HAP-1 (cell line): ENCODE results near the gene MPPED1.

Experiments
- DNase-seq, 2 experiments: peaks; one replicate each; pipeline ENCODE4 v3.0.0-alpha.2; 2016 to 2020; ENCODE audit warnings: low spot score in 2 of 2
- H3K27me3 ChIP-seq: fragments of 250-450 bp; sonication (Bioruptor Pico); 2 replicates; pipeline ENCODE4 v1.5.1; 2020; ENCODE audit warnings: low read depth, mild to moderate bottlenecking, moderate library complexity
- H3K36me3 ChIP-seq: fragments of 250-450 bp; sonication (Bioruptor Pico); replicated peaks from 2 replicates; pipeline ENCODE4 v1.5.1; 2020; ENCODE audit warnings: mild to moderate bottlenecking
- H3K4me1 ChIP-seq: fragments of 250-450 bp; sonication (Bioruptor Pico); 2 replicates; pipeline ENCODE4 v1.5.1; 2020; ENCODE audit warnings: mild to moderate bottlenecking
- H3K4me3 ChIP-seq: fragments of 250-450 bp; sonication (Bioruptor Pico); 2 replicates; pipeline ENCODE4 v1.5.1; 2020; ENCODE audit warnings: mild to moderate bottlenecking, moderate library complexity
- H3K9me3 ChIP-seq: fragments of 250-450 bp; sonication (Bioruptor Pico); 2 replicates; pipeline ENCODE4 v1.5.1; 2020; ENCODE audit warnings: mild to moderate bottlenecking, moderate library complexity
- in situ Hi-C: fragments of 300-500 bp; cut with MboI; formaldehyde crosslinking; loops from 3 replicates; pipeline ENCODE4 v1.14.3; 2020; ENCODE audit warnings: low sequenced_read_pairs, inconsistent platforms, mixed read lengths

The MPPED1 gene

DNA sequence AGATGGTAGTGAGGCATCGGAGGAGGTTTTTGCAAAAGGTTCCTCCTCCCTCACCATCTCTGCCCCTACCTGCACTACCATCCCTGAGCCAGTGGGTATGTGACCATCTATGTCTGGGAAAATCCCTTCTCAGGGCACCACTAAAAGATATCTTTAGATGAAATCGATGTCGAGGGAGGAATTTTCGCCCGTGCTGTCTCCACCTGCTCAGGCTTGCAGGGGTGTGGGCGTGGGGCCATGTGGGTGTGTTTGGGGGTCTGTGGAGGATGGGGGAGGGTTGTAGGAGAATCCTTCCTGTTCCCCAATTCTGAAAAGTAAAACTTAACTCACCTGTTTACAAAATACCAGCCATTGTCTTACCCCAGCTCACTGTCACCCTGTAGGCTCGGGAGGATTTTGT lies 12.4 kb downstream of the MPPED1 start:
- in situ Hi-C loops = no loop called here
- Histone ChIP-seq H3K9me3 (no peaks in the 10 kb centered on the region), H3K4me3 (no peak overlapping the region), H3K36me3 (no peaks in the 10 kb centered on the region), H3K4me1 (no peaks in the 10 kb centered on the region), H3K27me3 (peaks cover 38% of the 10 kb centered on the region)
- DNase-seq = no peak

DNA sequence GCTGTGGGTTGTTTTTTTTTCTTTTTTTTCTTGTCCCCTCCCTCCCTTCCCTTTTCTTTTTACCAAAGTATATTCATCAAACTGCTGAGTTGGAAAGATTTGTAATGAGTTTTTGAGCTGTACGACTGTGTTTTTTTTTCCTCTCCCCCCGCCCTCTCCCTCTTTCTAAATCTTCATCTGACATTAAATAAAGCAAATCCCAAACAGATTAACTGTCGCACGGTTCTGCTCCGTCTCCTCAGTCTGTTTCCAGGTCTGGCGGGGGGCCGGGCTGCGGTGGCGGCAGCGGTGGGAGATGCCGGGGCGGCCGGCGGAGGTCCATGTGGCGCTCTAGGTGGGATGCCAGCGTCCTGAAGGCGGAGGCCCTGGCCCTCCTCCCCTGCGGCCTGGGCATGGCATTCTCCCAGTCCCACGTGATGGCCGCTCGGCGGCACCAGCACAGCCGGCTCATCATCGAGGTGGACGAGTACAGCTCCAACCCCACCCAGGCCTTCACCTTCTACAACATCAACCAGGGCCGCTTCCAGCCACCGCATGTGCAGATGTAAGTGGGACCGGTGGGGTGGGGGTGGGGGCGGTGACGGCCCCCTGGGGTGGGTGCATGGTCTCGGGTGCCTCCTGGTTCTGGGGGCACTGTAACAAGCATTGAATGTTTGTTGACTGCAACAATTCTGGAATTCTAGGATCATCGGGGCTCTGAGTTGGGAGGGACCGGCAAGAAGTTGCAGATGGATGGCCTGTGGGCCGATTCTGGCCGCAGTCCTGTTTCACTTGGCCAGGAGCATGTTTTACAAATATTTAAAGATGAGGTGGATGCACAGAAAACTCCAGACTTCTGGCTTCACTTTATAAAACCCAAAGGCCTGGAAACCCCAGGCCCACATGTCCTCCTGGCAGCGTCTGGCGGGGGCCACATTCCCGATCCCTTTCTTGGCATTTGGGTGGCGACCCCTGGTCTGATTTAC lies 13.1 kb downstream of the MPPED1 start:
- DNase-seq = no peak
- peaks cover 39% of the 10 kb centered on the region for H3K27me3 ChIP-seq
- no peaks in the 10 kb centered on the region for H3K36me3 ChIP-seq
- no peak overlapping the region for H3K4me3 ChIP-seq
- H3K4me1 ChIP-seq = no peaks in the 10 kb centered on the region
- in situ Hi-C loops = no loop called here
- no peaks in the 10 kb centered on the region for H3K9me3 ChIP-seq

DNA sequence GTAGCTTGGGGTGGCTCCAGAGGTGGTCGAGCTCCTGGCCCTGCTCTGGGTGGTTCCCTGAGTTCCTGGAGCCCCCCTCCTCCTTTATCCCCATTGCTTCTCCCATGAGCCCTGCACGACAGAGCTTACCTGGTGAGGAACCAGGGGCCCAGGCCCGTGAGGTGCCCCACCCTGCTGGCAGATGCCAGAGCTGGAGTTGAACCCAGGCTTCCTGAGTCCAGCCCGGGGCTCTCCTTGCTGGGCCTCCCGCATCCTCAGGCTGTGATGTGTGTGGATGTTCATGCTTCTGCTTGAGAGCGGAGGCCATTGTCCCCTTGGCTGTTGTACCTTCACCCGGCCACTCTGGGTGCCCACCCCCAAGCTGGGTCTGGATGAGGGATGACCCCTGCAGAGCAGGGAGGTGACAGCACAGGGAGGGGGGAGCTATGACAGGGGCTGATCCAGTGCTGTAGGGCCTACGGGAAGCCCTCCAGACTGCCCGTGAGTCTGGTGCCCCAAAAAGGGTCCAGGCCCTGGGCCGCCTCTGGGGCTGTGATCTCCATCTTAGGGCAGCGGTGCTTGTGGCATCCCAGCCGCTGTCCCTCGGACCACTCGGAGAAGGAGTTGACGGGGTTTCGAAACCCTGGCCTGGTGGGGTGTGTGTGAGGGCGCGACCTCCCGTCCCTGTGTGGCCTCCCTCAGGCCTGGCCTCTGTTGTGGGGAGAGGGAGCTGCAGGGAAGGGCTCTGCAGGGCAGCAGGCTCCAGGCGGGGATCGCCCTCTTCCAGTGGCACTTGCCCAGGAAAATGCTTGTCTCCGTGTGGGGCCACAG lies 14.4 kb downstream of the MPPED1 start:
- DNase-seq = no peak
- Histone ChIP-seq H3K27me3 (peaks cover 40% of the 10 kb centered on the region), H3K4me1 (no peaks in the 10 kb centered on the region), H3K4me3 (no peak overlapping the region), H3K36me3 (no peaks in the 10 kb centered on the region), H3K9me3 (no peaks in the 10 kb centered on the region)
- in situ Hi-C loops = no loop called here

DNA sequence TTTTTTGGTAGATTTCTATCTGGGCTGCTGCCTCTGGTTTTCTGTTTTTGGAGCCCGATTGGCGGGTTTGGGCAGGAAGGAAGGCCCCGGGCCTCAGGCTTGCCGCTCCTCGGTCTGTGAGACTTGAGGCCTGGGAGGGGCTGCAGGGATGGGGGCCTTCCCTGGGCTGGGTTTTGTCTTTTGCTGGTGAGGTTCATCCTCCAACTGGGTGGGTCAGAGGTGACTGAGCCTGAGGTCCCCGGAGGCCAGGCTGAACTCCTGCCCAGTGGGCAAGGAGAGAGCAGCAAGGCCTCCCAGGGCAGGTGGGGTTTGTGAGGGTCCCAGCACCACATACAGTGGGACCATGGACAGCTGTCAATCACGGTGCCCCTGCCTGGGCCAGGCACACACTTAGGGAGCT lies 15.0 kb downstream of the MPPED1 start:
- no peaks in the 10 kb centered on the region for H3K9me3 ChIP-seq
- no peaks in the 10 kb centered on the region for H3K4me1 ChIP-seq
- H3K27me3 ChIP-seq = peaks cover 42% of the 10 kb centered on the region
- no peaks in the 10 kb centered on the region for H3K36me3 ChIP-seq
- in situ Hi-C loops = no loop called here
- no peak overlapping the region for H3K4me3 ChIP-seq
- no peak for DNase-seq

DNA sequence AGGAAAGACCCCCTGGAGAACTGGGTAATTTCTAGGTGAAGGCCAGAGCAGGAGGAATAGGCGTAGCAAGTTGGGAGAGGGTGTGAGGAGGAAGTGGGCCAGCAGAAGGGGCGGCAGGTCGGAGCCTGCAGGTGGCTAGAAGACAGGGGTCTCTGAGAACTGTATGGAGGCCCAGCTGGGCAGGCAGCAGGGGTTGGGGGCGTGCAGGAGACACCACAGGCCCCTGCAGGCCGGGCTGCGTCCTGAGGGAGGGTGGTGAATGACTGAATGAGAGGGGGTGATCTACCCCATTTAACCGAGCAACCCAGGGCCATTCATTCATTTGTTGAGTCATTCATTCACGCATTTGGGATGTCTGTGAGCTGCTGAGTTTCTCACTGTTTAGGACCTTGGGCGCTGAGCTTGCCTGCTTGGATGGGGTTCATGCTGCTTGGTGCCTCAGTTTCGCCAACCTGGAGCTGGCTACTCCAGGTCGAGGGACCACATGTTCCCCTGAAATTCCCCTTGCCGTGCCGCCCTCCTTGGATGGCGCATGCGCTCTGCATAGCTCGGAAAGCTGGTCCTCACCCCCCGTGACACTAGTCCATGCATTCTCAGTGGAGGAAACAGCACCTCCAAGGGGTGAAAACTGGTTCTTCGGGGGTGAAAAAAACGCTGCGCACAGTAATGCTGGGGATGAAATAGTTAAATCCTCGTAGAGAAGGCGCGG lies 15.6 kb downstream of the MPPED1 start:
- Histone ChIP-seq H3K27me3 (peaks cover 43% of the 10 kb centered on the region), H3K36me3 (no peaks in the 10 kb centered on the region), H3K4me1 (no peaks in the 10 kb centered on the region), H3K4me3 (no peak overlapping the region), H3K9me3 (no peaks in the 10 kb centered on the region)
- in situ Hi-C loops = no loop called here
- no peak for DNase-seq

DNA sequence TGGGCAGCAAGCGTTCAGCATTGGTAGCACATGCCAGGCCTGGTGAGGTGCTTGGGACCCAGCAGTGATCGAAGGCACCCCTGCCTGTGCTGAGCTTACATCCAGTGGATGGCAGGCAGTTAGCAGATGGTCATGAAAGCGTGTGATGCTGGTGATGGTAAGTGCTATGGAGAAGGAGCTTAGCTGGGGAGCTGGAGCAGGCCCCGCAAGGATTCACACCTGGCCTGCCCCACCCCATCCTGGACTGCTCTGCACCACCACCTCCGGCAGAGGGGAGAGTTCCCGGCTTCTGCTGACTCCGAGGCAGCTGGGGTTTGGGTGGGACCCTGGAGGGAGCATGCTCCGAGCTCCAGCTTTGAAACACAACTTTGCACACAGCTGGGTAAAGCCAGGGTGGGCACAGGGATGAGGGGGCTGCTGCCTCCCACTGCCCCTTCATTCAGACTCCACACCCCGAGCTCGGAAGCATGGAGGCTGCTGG lies 16.2 kb downstream of the MPPED1 start:
- H3K4me3 ChIP-seq = no peak overlapping the region
- no peaks in the 10 kb centered on the region for H3K36me3 ChIP-seq
- H3K4me1 ChIP-seq = no peaks in the 10 kb centered on the region
- H3K27me3 ChIP-seq = peaks cover 45% of the 10 kb centered on the region
- H3K9me3 ChIP-seq = no peaks in the 10 kb centered on the region
- in situ Hi-C loops = no loop called here
- DNase-seq = no peak

DNA sequence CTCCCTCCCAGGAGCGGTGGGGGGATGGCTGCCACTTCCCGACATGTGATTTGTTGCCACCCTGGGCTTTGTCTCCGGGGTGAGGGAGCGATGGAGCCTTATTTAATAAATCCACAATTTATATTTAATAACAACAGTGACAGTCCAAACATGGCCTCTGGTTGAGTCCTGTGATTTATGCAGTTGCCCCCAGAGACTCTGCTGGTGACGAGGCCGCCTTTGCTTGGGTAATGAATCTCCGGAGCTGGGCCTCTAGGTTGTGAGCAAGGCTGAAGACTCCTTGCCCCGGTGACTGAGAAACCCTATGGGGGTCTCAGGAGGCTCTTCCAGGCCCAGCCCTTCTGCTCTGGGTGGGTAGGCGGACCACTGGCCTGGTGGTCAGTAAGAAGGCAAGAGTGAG lies 16.7 kb downstream of the MPPED1 start:
- Histone ChIP-seq H3K4me3 (no peak overlapping the region), H3K27me3 (peaks cover 44% of the 10 kb centered on the region), H3K9me3 (no peaks in the 10 kb centered on the region), H3K4me1 (no peaks in the 10 kb centered on the region), H3K36me3 (no peaks in the 10 kb centered on the region)
- in situ Hi-C loops = no loop called here
- DNase-seq = no peak

DNA sequence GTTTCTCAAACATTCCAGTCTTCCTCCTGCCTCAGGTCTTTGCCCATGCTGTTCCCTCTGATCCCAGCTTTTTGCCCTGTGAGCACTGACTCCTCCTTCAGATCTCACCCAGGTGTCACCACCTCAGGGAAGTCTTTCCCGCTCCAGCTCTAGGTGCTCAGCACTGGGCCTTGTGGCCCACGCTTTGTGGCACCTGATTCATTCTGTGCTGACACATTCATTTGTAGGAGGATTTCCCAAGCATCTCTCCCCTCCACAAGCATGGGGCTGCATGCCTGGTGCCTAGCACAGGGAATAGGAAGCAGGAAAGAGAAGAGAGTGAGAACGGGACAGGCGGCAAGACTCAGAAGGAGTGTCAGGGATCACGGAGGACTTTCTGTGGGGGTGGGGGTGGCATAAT lies 17.6 kb downstream of the MPPED1 start:
- in situ Hi-C loops = no loop called here
- Histone ChIP-seq H3K4me1 (no peaks in the 10 kb centered on the region), H3K27me3 (peaks cover 53% of the 10 kb centered on the region), H3K4me3 (no peak overlapping the region), H3K36me3 (no peaks in the 10 kb centered on the region), H3K9me3 (no peaks in the 10 kb centered on the region)
- DNase-seq = no peak

DNA sequence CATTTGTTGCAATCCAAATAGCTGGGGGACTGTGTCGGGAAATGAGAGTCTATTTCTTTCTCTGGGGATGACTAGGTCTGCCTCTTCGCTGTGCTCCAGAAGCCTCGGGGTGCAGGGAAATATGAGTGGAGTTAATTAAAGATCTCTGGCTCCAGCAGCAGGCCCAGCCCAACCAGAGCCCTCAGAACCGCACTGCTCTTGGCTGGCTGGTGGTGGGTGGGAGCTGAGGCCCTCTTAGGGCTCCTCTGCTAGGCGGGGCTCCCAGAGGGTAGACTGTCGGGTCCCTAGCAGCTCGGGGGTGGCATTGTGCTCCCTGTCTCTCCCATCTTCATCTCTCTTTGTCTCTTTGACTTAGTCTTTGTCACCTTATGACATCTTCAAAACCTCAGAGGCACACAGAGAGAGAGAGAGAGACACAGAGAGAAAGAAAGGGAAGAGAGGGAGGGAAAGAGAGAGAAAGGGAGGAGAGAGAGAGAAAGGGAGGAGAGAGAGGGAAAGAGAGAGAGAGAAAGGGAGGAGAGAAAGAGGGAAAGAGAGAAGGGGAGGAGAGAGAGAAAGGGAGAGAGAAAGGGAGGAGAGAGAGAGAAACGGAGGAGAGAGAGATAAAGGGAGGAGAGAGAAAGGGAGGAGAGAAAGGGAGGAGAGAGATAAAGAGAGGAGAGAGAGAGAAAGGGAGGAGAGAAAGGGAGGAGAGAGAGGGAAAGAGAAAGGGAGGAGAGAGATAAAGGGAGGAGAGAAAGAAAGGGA lies 20.2 kb downstream of the MPPED1 start:
- no peaks in the 10 kb centered on the region for H3K4me1 ChIP-seq
- H3K4me3 ChIP-seq = no peak overlapping the region
- no peaks in the 10 kb centered on the region for H3K9me3 ChIP-seq
- peaks cover 73% of the 10 kb centered on the region for H3K27me3 ChIP-seq
- H3K36me3 ChIP-seq = no peaks in the 10 kb centered on the region
- no peak for DNase-seq
- in situ Hi-C loops = no loop called here

DNA sequence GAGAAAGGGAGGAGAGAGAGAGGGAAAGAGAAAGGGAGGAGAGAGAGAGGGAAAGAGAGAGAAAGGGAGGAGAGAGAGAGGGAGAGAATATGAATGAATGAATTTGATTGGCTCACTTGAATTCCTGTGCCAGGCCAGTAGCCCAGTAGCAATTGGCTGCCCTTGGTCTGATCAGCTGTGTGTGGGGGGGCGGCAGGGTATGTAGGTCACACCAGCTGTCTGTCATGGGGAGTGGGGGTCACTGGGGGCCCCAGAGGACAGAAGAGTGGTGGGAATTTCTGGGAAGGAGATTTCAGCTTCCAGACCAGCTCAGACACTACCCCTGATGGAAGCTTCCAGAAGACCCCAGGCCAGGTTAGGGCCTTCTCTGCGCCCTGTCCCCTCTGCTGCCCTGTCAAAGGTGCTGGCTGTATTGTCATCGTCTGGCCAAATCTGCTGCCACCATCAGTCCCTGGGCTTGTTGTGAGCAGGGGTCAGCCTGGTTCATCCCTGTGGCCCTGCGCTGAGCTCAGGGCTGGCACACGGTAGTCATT lies 21.1 kb downstream of the MPPED1 start:
- Histone ChIP-seq H3K27me3 (peaks cover 78% of the 10 kb centered on the region), H3K4me3 (no peak overlapping the region), H3K9me3 (no peaks in the 10 kb centered on the region), H3K36me3 (no peaks in the 10 kb centered on the region), H3K4me1 (no peaks in the 10 kb centered on the region)
- no peak for DNase-seq
- in situ Hi-C loops = no loop called here

DNA sequence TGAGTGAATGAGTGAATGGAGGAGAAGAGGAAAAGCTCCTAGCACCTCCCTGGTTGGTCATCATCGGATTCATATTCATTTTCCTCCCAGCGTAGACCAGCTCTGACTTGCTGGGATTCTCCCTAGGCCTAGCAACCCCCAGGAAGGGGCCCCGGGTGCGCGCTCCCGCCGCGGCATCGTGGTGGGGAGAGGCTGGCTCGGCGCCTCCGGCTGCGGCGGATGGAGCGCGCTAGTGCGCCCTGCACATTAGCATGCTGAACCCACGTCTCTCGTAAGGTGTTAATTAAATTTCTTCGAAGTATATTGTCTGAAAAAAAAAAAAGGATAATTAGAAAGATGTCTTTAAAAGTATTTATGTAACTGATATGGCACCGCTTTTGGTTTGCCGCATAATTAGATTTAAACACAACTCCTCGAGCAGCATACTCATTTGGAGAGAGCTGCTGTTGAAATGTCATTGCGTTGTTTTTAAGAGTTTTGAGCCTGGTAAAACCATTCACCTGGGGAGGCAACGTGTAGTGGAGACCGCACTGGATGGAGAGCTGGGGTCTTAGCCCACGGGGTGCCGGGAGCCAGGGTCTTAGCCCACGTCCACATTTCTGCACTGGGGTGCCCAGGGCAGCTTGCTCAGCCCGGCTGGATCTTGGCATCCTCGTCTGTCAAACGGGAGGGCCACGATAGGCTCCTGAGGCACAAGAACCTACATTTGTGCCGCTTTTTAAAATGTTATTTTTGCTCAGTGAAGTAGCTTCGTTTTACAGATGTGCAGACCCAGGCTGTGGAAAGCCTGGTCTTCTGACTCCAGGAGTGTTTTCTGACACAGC lies 21.8 kb downstream of the MPPED1 start:
- Histone ChIP-seq H3K9me3 (no peaks in the 10 kb centered on the region), H3K4me3 (no peak overlapping the region), H3K36me3 (no peaks in the 10 kb centered on the region), H3K4me1 (no peaks in the 10 kb centered on the region), H3K27me3 (peaks cover 78% of the 10 kb centered on the region)
- in situ Hi-C loops = no loop called here
- no peak for DNase-seq

DNA sequence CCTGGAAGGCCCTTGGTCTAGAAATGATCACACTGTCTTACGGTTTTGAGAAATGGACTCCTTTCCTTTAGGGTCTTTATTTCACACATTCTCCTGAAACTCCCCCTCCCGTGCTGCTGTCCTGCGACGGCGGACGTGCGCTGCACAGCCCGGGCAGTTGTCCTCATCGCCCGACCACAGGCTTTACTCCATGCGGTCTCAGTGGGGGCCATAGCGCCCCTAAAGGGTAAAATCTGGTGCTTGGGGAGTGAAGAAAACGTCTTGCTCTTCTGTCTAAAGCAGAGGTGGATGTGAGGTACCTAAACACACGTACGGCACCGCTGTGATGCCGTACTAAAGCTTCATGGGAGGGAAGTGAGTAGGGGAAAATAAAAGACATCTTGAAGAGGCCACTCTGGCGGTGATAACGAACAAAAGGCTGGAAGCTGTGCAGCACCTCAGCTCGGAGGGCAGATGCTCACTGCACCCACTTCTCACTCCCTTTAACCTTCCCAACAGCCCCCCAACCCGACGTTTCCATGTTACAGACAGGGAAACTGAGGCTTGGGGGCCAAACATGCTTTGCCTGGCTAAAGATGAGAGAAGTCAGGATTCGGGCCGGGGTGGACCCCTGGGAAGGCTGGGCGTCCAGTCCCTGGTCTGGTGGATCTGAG lies 22.6 kb downstream of the MPPED1 start:
- DNase-seq = no peak
- no peaks in the 10 kb centered on the region for H3K9me3 ChIP-seq
- in situ Hi-C loops = no loop called here
- H3K27me3 ChIP-seq = peaks cover 77% of the 10 kb centered on the region
- no peaks in the 10 kb centered on the region for H3K36me3 ChIP-seq
- no peak overlapping the region for H3K4me3 ChIP-seq
- no peaks in the 10 kb centered on the region for H3K4me1 ChIP-seq
